Heart left ventricle (tissue), 16 donors: ENCODE measurements around the gene LMO4. TPM values are rescaled to one million over a fixed set of nuclear protein-coding genes. Genes with fewer than 3 reads are reported as not detected.

Source experiments
- ATAC-seq, 4 donors: fragments of 200-7000 bp; cut with Tn5 transposase; one replicate each; pipeline ENCODE4 v1.9.1; 2020 to 2022; ENCODE audit warnings: moderate library complexity in 4 of 4, mild to moderate bottlenecking in 3 of 4, moderate number of reproducible peaks in 1 of 4
- DNase-seq, 5 donors: peaks; one replicate each; pipeline ENCODE4 v3.0.0-alpha.2; 2020
- H3K27ac ChIP-seq, 12 donors: fragments of 200-600 bp; sonication (generic) in 4 of 12; one replicate each; pipeline versions ENCODE4 v1.5.0 to v1.8.0; 2016 to 2022; ENCODE audit warnings: mild to moderate bottlenecking in 2 of 12
- H3K27me3 ChIP-seq, 9 donors: fragments of 200-600 bp; sonication (generic) in 2 of 9; one replicate each; pipeline versions ENCODE4 v1.5.1 to v1.8.0; 2016 to 2022; ENCODE audit warnings: mild to moderate bottlenecking in 3 of 9
- H3K36me3 ChIP-seq, 9 donors: fragments of 200-600 bp; sonication (generic) in 2 of 9; one replicate each; pipeline versions ENCODE4 v1.5.0 to v1.8.0; 2018 to 2022; ENCODE audit warnings: mild to moderate bottlenecking in 2 of 9
- H3K4me1 ChIP-seq, 12 donors: fragments of 200-600 bp; sonication (generic) in 4 of 12; one replicate each; pipeline versions ENCODE4 v1.5.0 to v1.8.0; 2016 to 2022; ENCODE audit warnings: mild to moderate bottlenecking in 3 of 12
- H3K4me3 ChIP-seq, 12 donors: fragments of 200-600 bp; sonication (generic) in 4 of 12; one replicate each; pipeline versions ENCODE4 v1.5.0 to v1.8.0; 2017 to 2022; ENCODE audit warnings: mild to moderate bottlenecking in 9 of 12, moderate library complexity in 4 of 12
- H3K9me3 ChIP-seq, 12 donors: fragments of 200-600 bp; sonication (generic) in 4 of 12; one replicate each; pipeline versions ENCODE4 v1.5.0 to v1.8.0; 2016 to 2022; ENCODE audit warnings: mild to moderate bottlenecking in 1 of 12
- CTCF ChIP-seq, 12 donors: fragments of 200-600 bp; sonication (generic) in 4 of 12; IDR thresholded peaks; one replicate each; pipeline versions ENCODE4 v1.5.0 to v1.8.0; 2018 to 2022; ENCODE audit warnings: antibody characterized with exemption in 12 of 12, mild to moderate bottlenecking in 5 of 12
- POLR2A ChIP-seq, 2 donors: fragments of 450-650 bp; IDR thresholded peaks; one replicate each; pipeline ENCODE4 v1.6.1; 2017; ENCODE audit warnings: antibody characterized with exemption in 2 of 2, mild to moderate bottlenecking in 2 of 2, moderate library complexity in 2 of 2
- WGBS, 4 donors: extraction: QIAGEN DNeasy Blood & Tissue Kit in 2 of 4; methylation state at CpG; one replicate each; pipeline versions ENCODE4 v1.1.5 to v1.1.7; 2013 to 2018; 5-methylcytosine and 5-hydroxymethylcytosine counted together
- intact Hi-C, 10 donors: fragments of 100-400 bp; cut with DNase I; formaldehyde crosslinking; loops; one replicate each; pipeline versions ENCODE4 v1.11.1 to v1.14.2; 2022
- long read RNA-seq, 3 donors: library from polyadenylated mRNA; unstranded; transcript quantifications; one replicate each; pipeline ENCODE4 v2.0.0, GENCODE V29; 2020 to 2021
- polyA plus RNA-seq, 2 donors: library from polyadenylated mRNA; stranded (reverse); fragments of 200-250 nt; gene quantifications; one replicate each; pipeline ENCODE4 v1.2.3, GENCODE V29; 2013
- total RNA-seq, 9 donors: library from RNA; depleted of rRNA in 2 of 9; stranded (reverse); fragments of >200 nt in 2 of 9; fragmentation: NEBNext Ultra II Directional in 3 of 9; extraction: Animal tissue kit (Norgen Biotek cat#: 25700) in 3 of 9; gene quantifications; one replicate each; pipeline versions ENCODE4 v1.1.0 to v1.2.4, GENCODE V29; 2016 to 2023
- donor health status: ischemic (EF 13 %, LVEDD 7.1; RV severe dilation, severe dysfunction).
- donor health status: healthy with polysubstance abuse.
- donor health status: DM: no; HTN: yes; CAD: no.
- donor health status: DM: no; HTN: no; CAD: no.
- donor health status: ischemic (EF 25% LVEDD 6.9; RV normal size, moderate dysfunction).
- donor health status: ischemic (EF 25% LVEDD 5.7; RV mildly dilated, moderate dysfunction).
- donor health status: healthy.
- donor health status: DM: yes; HTN: yes; CAD: no.
- donor health status: ischemic (EF 35%, LVEDD 5.7; RV mildly dilated, moderate dysfunction).
- donor health status: nonischemic (EF 11% LVEDD 7.7; RV severe dilation, severe dysfunction).
- donor health status: DM: yes; HTN: yes; CAD: no.
- donor health status: PGD.
- donor health status: ischemic (EF 29% LVEDD 5.4; RV normal size, mild dysfunction).
- donor health status: nonischemic (EF 23%, LVEDD 6.1; RV moderate dilation, normal function).

Gene LMO4
- total RNA-seq (10 to 100 TPM; 23.3 to 60.7 (median 29.6) TPM), polyA plus RNA-seq (10 to 100 TPM; 23.7 to 49.0 TPM)
- long read RNA-seq, donor 1, full-length matches to known transcripts, result 3 of 5 reads
- long read RNA-seq, donor 1, partial matches to known transcripts, result 0 of 5 reads
- long read RNA-seq, donor 1, other reads (novel, unspliced or antisense), result 2 of 5 reads
- long read RNA-seq, donor 2, full-length matches to known transcripts, result 8 of 9 reads
- long read RNA-seq, donor 2, partial matches to known transcripts, result 1 of 9 reads
- long read RNA-seq, donor 2, other reads (novel, unspliced or antisense), result 0 of 9 reads
- long read RNA-seq, donor 3, full-length matches to known transcripts, result 9 of 20 reads
- long read RNA-seq, donor 3, partial matches to known transcripts, result 0 of 20 reads
- long read RNA-seq, donor 3, other reads (novel, unspliced or antisense), result 11 of 20 reads

- peaks cover 0 to 6% (median 0%) of the 10 kb centered on the region in 9 donors for H3K36me3 ChIP-seq
- intact Hi-C loops, result loop anchor here in 8 of 10 donors (5.0 to 10.0 kb wide), 9 partner anchors 174 to 736 kb away; no protein-coding TSS in a partner anchor
- H3K9me3 ChIP-seq, result no peaks in the 10 kb centered on the region
- H3K4me1 ChIP-seq, result peaks cover 0 to 33% (median 16%) of the 10 kb centered on the region in 12 donors
- TF ChIP-seq POLR2A (IDR thresholded peaks at IDR 0.05) (peak; percentile 73 to 97), CTCF (IDR thresholded peaks at IDR 0.05) (no peak)
- DNase-seq (peak; percentile 96 to 98 (median 98)), ATAC-seq (peak; percentile 90 to 95 (median 94))
- H3K27me3 ChIP-seq, result no peaks in the 10 kb centered on the region
- 0 to 1% (median 0%) methylated on average over 23 to 93 of the region's 93 CpGs for WGBS, 4 donors
- peak within 1 kb of the TSS; percentile 89 to 98 (median 94) for H3K27ac ChIP-seq
- H3K4me3 ChIP-seq, result peak within 1 kb of the TSS; percentile 71 to 88 (median 80)
Measured at GRCh38 chr1:87328272-87329050, at the start of gene LMO4. LMO4 (plus strand) TSS chr1:87328880; CDS start chr1:87332016, 3,136 bp downstream.

- TF ChIP-seq POLR2A (IDR thresholded peaks at IDR 0.05) (no peak), CTCF (IDR thresholded peaks at IDR 0.05) (no peak)
- no peaks in the 10 kb centered on the region for H3K36me3 ChIP-seq
- WGBS, 4 donors, result 44 to 60% (median 52%) methylated on average over 2 of the region's 2 CpGs
- H3K4me1 ChIP-seq, result peaks cover 0 to 25% (median 2%) of the 10 kb centered on the region in 12 donors
- intact Hi-C loops, result loop anchor here in 4 of 10 donors (2.0 to 10.0 kb wide), 3 partner anchors 125 to 149 kb away; no protein-coding TSS in a partner anchor
- peak overlapping the region; percentile 15 to 77 (median 62) for H3K27ac ChIP-seq
- ATAC-seq (peak; percentile 81 to 91 (median 86)), DNase-seq (peak in 3 of 5 donors; percentile 36 to 50 (median 39))
- H3K9me3 ChIP-seq, result no peaks in the 10 kb centered on the region
- H3K27me3 ChIP-seq, result no peaks in the 10 kb centered on the region
- peak overlapping the region in 1 of 12 donors; percentile 17 for H3K4me3 ChIP-seq
Measured at GRCh38 chr1:87279536-87279875, 49.2 kb upstream of the LMO4 start.

GRCh38 chr1:87279966-87280535, 48.6 kb upstream of the LMO4 start:
- no peak overlapping the region for H3K4me3 ChIP-seq
- no peak for TF ChIP-seq POLR2A (IDR thresholded peaks at IDR 0.05)
- TF ChIP-seq CTCF (IDR thresholded peaks at IDR 0.05), result peak in 3 of 12 donors; percentile 5 to 20 (median 12)
- ATAC-seq, result no peak
- no peak for DNase-seq
- intact Hi-C loops, result loop anchor here in 8 of 10 donors (2.0 to 10.0 kb wide), 5 partner anchors 125 to 149 kb away; no protein-coding TSS in a partner anchor
- H3K9me3 ChIP-seq, result no peaks in the 10 kb centered on the region
- peaks cover 0 to 25% (median 2%) of the 10 kb centered on the region in 12 donors for H3K4me1 ChIP-seq
- no peaks in the 10 kb centered on the region for H3K27me3 ChIP-seq
- no peaks in the 10 kb centered on the region for H3K36me3 ChIP-seq
- 65 to 84% (median 76%) methylated on average over 2 of the region's 2 CpGs for WGBS, 4 donors
- peak overlapping the region in 11 of 12 donors; percentile 15 to 77 (median 66) for H3K27ac ChIP-seq
